ENCODE data around the gene CDK5. TPM values are rescaled to one million over a fixed set of nuclear protein-coding genes. Genes with fewer than 3 reads are reported as not detected.

The CDK5 gene
- polyA plus RNA-seq, 1 experiment: 23.8 TPM

DNA sequence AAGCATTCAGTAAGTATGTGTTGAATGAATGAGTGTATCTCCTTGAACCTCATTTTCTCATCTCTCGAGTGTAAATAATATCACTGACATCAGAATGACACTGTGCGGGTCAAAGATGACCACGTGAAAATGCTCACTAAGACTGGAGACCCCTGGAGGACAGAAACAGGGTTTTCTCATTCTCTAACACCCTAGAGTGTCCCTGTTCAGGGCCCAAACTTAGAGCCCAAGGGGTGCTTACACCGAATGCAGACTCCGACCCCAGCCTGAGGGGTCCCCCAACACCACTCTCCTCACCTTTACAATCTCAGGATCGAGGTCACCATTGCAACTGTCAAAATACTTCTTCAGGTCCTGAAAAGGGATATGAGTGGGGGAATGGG lies 1.4 kb downstream of the CDK5 start:
- Histone ChIP-seq H3K27me3 (ENCODE audit: control insufficient read depth, insufficient read depth, low read length) (no peaks in the 10 kb centered on the region), H3K4me3 (ENCODE audit: low read depth, low read length) (no peak overlapping the region), H3K27ac (ENCODE audit: low read depth, low read length) (no peak overlapping the region), H3K9me3 (ENCODE audit: control insufficient read depth, insufficient read depth, low read length) (no peaks in the 10 kb centered on the region; the same call in 1 of the 2 replicates)
- CTCF ChIA-PET: interaction anchor here (1.0 kb wide), 1 partner anchor 158 kb away, joined by 3 read pairs; no protein-coding TSS in a partner anchor
- DNase-seq (ENCODE audit: low read depth, low spot score): no peak
- POLR2A ChIA-PET: interaction anchor here (0.6 kb wide), 1 partner anchor 12 kb away, joined by 3 read pairs; no protein-coding TSS in a partner anchor
- TF ChIP-seq, protein P1, sequence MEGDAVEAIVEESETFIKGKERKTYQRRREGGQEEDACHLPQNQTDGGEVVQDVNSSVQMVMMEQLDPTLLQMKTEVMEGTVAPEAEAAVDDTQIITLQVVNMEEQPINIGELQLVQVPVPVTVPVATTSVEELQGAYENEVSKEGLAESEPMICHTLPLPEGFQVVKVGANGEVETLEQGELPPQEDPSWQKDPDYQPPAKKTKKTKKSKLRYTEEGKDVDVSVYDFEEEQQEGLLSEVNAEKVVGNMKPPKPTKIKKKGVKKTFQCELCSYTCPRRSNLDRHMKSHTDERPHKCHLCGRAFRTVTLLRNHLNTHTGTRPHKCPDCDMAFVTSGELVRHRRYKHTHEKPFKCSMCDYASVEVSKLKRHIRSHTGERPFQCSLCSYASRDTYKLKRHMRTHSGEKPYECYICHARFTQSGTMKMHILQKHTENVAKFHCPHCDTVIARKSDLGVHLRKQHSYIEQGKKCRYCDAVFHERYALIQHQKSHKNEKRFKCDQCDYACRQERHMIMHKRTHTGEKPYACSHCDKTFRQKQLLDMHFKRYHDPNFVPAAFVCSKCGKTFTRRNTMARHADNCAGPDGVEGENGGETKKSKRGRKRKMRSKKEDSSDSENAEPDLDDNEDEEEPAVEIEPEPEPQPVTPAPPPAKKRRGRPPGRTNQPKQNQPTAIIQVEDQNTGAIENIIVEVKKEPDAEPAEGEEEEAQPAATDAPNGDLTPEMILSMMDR (IDR thresholded peaks at IDR 0.05; ENCODE audit: low read depth, low read length): 0 out of 2 replicates have a peak, but pooled peaks have one; percentile 5

DNA sequence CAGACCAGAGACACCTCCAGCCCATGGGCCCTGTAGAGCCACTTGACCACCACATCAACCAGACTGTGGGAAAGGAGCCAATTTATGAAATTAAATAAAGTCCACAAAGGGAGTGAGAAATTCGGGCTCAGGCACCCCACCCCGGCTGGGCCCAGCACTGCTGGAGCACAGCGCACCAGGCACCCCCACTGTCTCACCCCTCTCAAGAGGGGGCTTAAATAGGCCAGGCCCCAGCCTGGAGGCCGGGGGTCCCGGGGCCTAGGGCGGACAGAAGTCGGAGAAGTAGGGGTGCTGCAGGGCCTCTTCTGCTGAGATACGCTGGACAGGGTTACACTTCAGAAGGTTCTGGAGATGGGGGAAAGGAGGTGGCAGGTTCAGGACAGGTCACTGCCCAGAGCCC lies 3.9 kb downstream of the CDK5 start:
- CTCF ChIA-PET: interaction anchor here (1.1 kb wide), 1 partner anchor 36 kb away, joined by 4 read pairs; no protein-coding TSS in a partner anchor

DNA sequence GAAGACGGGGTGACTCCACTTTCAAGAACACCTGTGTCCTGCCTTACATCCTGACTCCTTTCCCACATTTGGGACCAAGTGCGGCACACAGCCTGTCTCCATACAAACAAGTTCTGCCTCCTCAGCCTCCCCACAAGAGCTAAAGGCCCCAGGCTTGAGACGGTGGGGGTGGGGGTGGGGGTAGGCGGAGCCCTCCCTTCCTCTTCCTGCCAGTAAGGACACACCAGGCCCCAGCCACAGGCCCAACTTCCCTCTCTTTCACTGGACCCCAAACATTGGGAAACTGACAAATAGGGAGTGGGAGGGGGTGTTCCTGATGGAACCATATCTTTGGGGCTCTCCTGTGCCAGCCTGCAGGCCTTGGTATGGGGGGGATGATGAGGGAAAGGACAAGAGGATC lies 4.6 kb downstream of the CDK5 start:
- CTCF ChIA-PET: no interaction called here

More for the DNA sequence above, 3.9 kb downstream of the CDK5 start:
- TF ChIP-seq, protein P1 (IDR thresholded peaks at IDR 0.05; ENCODE audit: low read depth, low read length): no peak
- Histone ChIP-seq H3K27ac (ENCODE audit: low read depth, low read length) (no peak overlapping the region), H3K27me3 (ENCODE audit: control insufficient read depth, insufficient read depth, low read length) (peaks cover 5% of the 10 kb centered on the region), H3K9me3 (ENCODE audit: control insufficient read depth, insufficient read depth, low read length) (no peaks in the 10 kb centered on the region; the same call in 1 of the 2 replicates), H3K4me3 (ENCODE audit: low read depth, low read length) (no peak overlapping the region)
- POLR2A ChIA-PET: no interaction called here
- DNase-seq (ENCODE audit: low read depth, low spot score): no peak

DNA sequence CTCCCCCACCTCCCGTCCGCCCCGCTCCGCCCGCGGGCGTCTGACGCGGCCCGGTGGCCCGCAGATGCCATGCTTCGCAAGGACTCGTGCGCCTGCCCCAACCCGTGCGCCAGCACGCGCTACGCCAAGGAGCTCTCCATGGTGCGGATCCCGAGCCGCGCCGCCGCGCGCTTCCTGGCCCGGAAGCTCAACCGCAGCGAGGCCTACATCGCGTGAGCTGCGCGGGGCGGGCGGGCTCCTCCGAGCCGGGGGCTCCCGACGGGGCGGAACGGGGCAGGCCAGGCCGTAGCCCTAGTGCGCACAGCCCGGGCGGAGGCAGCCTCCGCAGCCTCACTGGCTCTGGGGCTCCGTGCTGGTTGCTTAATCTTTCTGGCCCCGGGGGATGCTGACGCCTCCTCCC lies 6.6 kb downstream of the CDK5 start:
- Histone ChIP-seq H3K9me3 (ENCODE audit: control insufficient read depth, insufficient read depth, low read length) (no peaks in the 10 kb centered on the region; the same call in 1 of the 2 replicates), H3K4me3 (ENCODE audit: low read depth, low read length) (no peak overlapping the region), H3K27ac (ENCODE audit: low read depth, low read length) (no peak overlapping the region), H3K27me3 (ENCODE audit: control insufficient read depth, insufficient read depth, low read length) (peaks cover 5% of the 10 kb centered on the region)
- TF ChIP-seq, protein P1 (IDR thresholded peaks at IDR 0.05; ENCODE audit: low read depth, low read length): no peak
- CTCF ChIA-PET: interaction anchor here (1.3 to 1.8 kb wide), 2 partner anchors 33 to 60 kb away, joined by 3 to 4 read pairs; no protein-coding TSS in a partner anchor
- DNase-seq (ENCODE audit: low read depth, low spot score): no peak
- POLR2A ChIA-PET: interaction anchor here (0.6 kb wide), 1 partner anchor 20 kb away, joined by 3 read pairs; no protein-coding TSS in a partner anchor

More for the DNA sequence above, 4.6 kb downstream of the CDK5 start:
- POLR2A ChIA-PET: no interaction called here
- no peak overlapping the region for H3K4me3 ChIP-seq (ENCODE audit: low read depth, low read length)
- TF ChIP-seq, protein P1 (IDR thresholded peaks at IDR 0.05; ENCODE audit: low read depth, low read length): no peak
- no peaks in the 10 kb centered on the region; the same call in 1 of the 2 replicates for H3K9me3 ChIP-seq (ENCODE audit: control insufficient read depth, insufficient read depth, low read length)
- no peak for DNase-seq (ENCODE audit: low read depth, low spot score)
- no peak overlapping the region for H3K27ac ChIP-seq (ENCODE audit: low read depth, low read length)
- peaks cover 5% of the 10 kb centered on the region for H3K27me3 ChIP-seq (ENCODE audit: control insufficient read depth, insufficient read depth, low read length)

DNA sequence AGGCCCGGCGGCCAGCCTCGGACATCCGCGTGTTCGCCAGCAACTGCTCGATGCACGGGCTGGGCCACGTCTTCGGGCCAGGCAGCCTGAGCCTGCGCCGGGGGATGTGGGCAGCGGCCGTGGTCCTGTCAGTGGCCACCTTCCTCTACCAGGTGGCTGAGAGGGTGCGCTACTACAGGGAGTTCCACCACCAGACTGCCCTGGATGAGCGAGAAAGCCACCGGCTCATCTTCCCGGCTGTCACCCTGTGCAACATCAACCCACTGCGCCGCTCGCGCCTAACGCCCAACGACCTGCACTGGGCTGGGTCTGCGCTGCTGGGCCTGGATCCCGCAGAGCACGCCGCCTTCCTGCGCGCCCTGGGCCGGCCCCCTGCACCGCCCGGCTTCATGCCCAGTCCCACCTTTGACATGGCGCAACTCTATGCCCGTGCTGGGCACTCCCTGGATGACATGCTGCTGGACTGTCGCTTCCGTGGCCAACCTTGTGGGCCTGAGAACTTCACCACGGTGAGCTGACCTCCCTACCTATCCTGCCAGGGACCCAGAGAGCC lies 8.7 kb downstream of the CDK5 start:
- peaks cover 5% of the 10 kb centered on the region for H3K27me3 ChIP-seq (ENCODE audit: control insufficient read depth, insufficient read depth, low read length)
- ChIA-PET POLR2A (no interaction called here), CTCF (interaction anchor here (1.1 to 1.8 kb wide), 2 partner anchors 14 to 31 kb away, joined by 3 to 4 read pairs; no protein-coding TSS in a partner anchor)
- no peak for DNase-seq (ENCODE audit: low read depth, low spot score)
- TF ChIP-seq, protein P1 (IDR thresholded peaks at IDR 0.05; ENCODE audit: low read depth, low read length): no peak
- H3K9me3 ChIP-seq (ENCODE audit: control insufficient read depth, insufficient read depth, low read length): no peaks in the 10 kb centered on the region; the same call in 1 of the 2 replicates
- no peak overlapping the region for H3K4me3 ChIP-seq (ENCODE audit: low read depth, low read length)
- H3K27ac ChIP-seq (ENCODE audit: low read depth, low read length): no peak overlapping the region

All from AG04450 (cell line).